HEK293T (cell line): ENCODE results near the gene TMEM132D.

Experiments used
- CTCF ChIA-PET: fragments of 350-600 bp; formaldehyde crosslinking; extraction: SDS; loops from one replicate; lab custom pipeline; 2021; ENCODE audit warnings: antibody characterized with exemption, inconsistent platforms; lab: Yijun Ruan, JAX
- POLR2A ChIA-PET: fragments of 350-600 bp; formaldehyde crosslinking; extraction: SDS; loops from one replicate; lab custom pipeline; 2020; ENCODE audit warnings: antibody characterized with exemption, inconsistent platforms; lab: Yijun Ruan, JAX
- DNase-seq: peaks from one replicate; pipeline ENCODE4 v3.0.0; 2012; ENCODE audit warnings: mixed read lengths; ENCODE audit errors: extremely low spot score
- ARNT ChIP-seq: fragments of 450-650 bp; IDR thresholded peaks from 2 replicates; pipeline ENCODE4 v1.6.1; 2017; ENCODE audit warnings: mild to moderate bottlenecking
- BHLHE40 ChIP-seq: fragments of 450-650 bp; IDR thresholded peaks from 2 replicates; pipeline ENCODE4 v1.6.1; 2016; ENCODE audit warnings: mild to moderate bottlenecking, moderate library complexity, borderline replicate concordance
- CTBP1 ChIP-seq: fragments of 450-650 bp; IDR thresholded peaks from 2 replicates; pipeline ENCODE4 v1.6.1; 2016; ENCODE audit warnings: borderline replicate concordance
- ELF4 ChIP-seq: fragments of 450-650 bp; IDR thresholded peaks from 2 replicates; pipeline ENCODE4 v1.6.1; 2017; ENCODE audit warnings: antibody characterized with exemption
- FOXA1 ChIP-seq: fragments of 450-650 bp; IDR thresholded peaks from 2 replicates; pipeline ENCODE4 v1.6.1; 2016; ENCODE audit warnings: mild to moderate bottlenecking
- FOXK2 ChIP-seq: fragments of 450-650 bp; IDR thresholded peaks from 2 replicates; pipeline ENCODE4 v1.6.1; 2016; ENCODE audit warnings: mild to moderate bottlenecking
- FOXM1 ChIP-seq: fragments of 450-650 bp; IDR thresholded peaks from 2 replicates; pipeline ENCODE4 v1.6.1; 2017; ENCODE audit warnings: mild to moderate bottlenecking, borderline replicate concordance
- HDGF ChIP-seq: fragments of 450-650 bp; IDR thresholded peaks from 2 replicates; pipeline ENCODE4 v1.6.1; 2017; ENCODE audit warnings: antibody characterized with exemption, borderline replicate concordance
- L3MBTL2 ChIP-seq: fragments of 450-650 bp; conservative IDR thresholded peaks from 2 replicates; pipeline ENCODE4 v1.6.1; 2016; ENCODE audit warnings: mild to moderate bottlenecking
- LEF1 ChIP-seq: fragments of 450-650 bp; IDR thresholded peaks from 2 replicates; pipeline ENCODE4 v1.6.1; 2017; ENCODE audit warnings: mild to moderate bottlenecking, borderline replicate concordance
- NFRKB ChIP-seq: fragments of 450-650 bp; IDR thresholded peaks from 2 replicates; pipeline ENCODE4 v1.6.1; 2016; ENCODE audit warnings: mild to moderate bottlenecking, moderate library complexity
- PKNOX1 ChIP-seq: fragments of 450-650 bp; IDR thresholded peaks from 2 replicates; pipeline ENCODE4 v1.6.1; 2016
- SP1 ChIP-seq: fragments of 450-650 bp; IDR thresholded peaks from 2 replicates; pipeline ENCODE4 v1.6.1; 2017
- SUZ12 ChIP-seq: fragments of 450-650 bp; IDR thresholded peaks from 2 replicates; pipeline ENCODE4 v1.6.1; 2016; ENCODE audit warnings: mild to moderate bottlenecking
- TARDBP ChIP-seq: fragments of 450-650 bp; IDR thresholded peaks from 2 replicates; pipeline ENCODE4 v1.6.1; 2016
- ZNF384 ChIP-seq: fragments of 450-650 bp; IDR thresholded peaks from 2 replicates; pipeline ENCODE4 v1.6.1; 2016

TMEM132D gene

GRCh38 chr12:129211862-129212630 lies 691.8 kb downstream of the TMEM132D start:
- TF ChIP-seq FOXM1 (no peak), PKNOX1 (no peak), TARDBP (no peak), CTBP1 (no peak), L3MBTL2 (no peak), FOXA1 (no peak), FOXK2 (no peak), SP1 (no peak), SUZ12 (no peak), ZNF384 (no peak), ARNT (no peak)
- CTCF ChIA-PET, result no interaction called here
- POLR2A ChIA-PET, result no interaction called here
- no peak for DNase-seq

GRCh38 chr12:129208566-129208965 lies 695.3 kb downstream of the TMEM132D start:
- TF ChIP-seq NFRKB (no peak), FOXM1 (no peak), TARDBP (no peak), ZNF384 (no peak), ARNT (no peak), PKNOX1 (no peak), FOXA1 (no peak), LEF1 (no peak), SUZ12 (no peak), L3MBTL2 (no peak), ELF4 (no peak), CTBP1 (no peak), HDGF (no peak), SP1 (no peak), FOXK2 (no peak), BHLHE40 (no peak)
- POLR2A ChIA-PET, result no interaction called here
- CTCF ChIA-PET, result interaction anchor here (0.7 kb wide), 1 partner anchor 35 kb away, joined by 3 read pairs; no protein-coding TSS in a partner anchor
- no peak for DNase-seq

GRCh38 chr12:129207084-129207483 lies 696.7 kb downstream of the TMEM132D start:
- ChIA-PET CTCF (no interaction called here), POLR2A (no interaction called here)
- DNase-seq, result no peak
- no peak for TF ChIP-seq FOXA1
- no peak for TF ChIP-seq ELF4
- TF ChIP-seq CTBP1, result no peak
- TF ChIP-seq LEF1, result no peak
- no peak for TF ChIP-seq TARDBP
- TF ChIP-seq BHLHE40, result no peak
- no peak for TF ChIP-seq NFRKB
- TF ChIP-seq SP1, result no peak
- no peak for TF ChIP-seq ARNT
- no peak for TF ChIP-seq FOXK2
- no peak for TF ChIP-seq FOXM1

DNA sequence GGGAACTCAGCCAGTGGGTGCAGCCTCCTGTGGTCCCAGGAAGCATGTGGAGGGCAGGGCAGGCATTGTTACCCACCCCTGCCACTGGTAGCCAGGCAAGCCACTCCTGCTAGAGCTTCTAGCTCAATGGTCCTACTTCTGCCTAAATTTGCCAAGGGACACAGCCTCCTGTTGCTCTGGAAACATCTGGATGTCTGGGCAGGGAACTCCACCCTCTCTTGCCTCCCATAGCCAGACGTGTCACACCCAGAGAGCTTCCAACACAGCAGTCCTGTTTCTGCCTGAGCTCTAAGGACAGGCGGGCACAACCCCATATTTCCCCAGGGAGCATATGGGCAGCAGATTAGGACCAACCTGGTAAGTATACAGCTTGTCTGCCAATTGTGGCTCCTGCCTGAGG lies 700.4 kb downstream of the TMEM132D start:
- CTCF ChIA-PET, result no interaction called here
- TF ChIP-seq FOXA1, result no peak
- no peak for TF ChIP-seq NFRKB
- no peak for TF ChIP-seq TARDBP
- no peak for TF ChIP-seq SUZ12
- no peak for TF ChIP-seq ZNF384
- TF ChIP-seq PKNOX1, result no peak
- no peak for TF ChIP-seq FOXK2
- TF ChIP-seq HDGF, result no peak
- TF ChIP-seq ARNT, result no peak
- no peak for TF ChIP-seq L3MBTL2
- TF ChIP-seq SP1, result no peak
- TF ChIP-seq FOXM1, result no peak
- TF ChIP-seq ELF4, result no peak
- POLR2A ChIA-PET, result no interaction called here
- DNase-seq, result no peak

GRCh38 chr12:129202109-129202814 lies 701.6 kb downstream of the TMEM132D start:
- no peak for DNase-seq
- ChIA-PET CTCF (no interaction called here), POLR2A (no interaction called here)
- TF ChIP-seq FOXA1 (no peak), TARDBP (no peak), CTBP1 (no peak), FOXK2 (no peak), SUZ12 (no peak), PKNOX1 (no peak), LEF1 (no peak), FOXM1 (no peak)
